ENCODE measurements around the gene B3GALT6. TPM values are rescaled to one million over a fixed set of nuclear protein-coding genes. Genes with fewer than 3 reads are reported as not detected.
A peak's percentile ranks its signal among the peaks of the same experiment; 100 is the strongest.

Gene B3GALT6
- total RNA-seq, 1 experiment from 2014 or later: 74.0 TPM

- H3K9me3 ChIP-seq (ENCODE audit: low read length): no peaks in the 10 kb centered on the region
- no peaks in the 10 kb centered on the region for H3F3A ChIP-seq (ENCODE audit: low read length, unreplicated experiment)
- H3K27ac ChIP-seq (ENCODE audit: low read length): no peak overlapping the region
- intact Hi-C loops (cut with micrococcal nuclease): no loop called here
- TF ChIP-seq CTCF (conservative IDR thresholded peaks at IDR 0.05; ENCODE audit: low read depth, low read length) (no peak), EZH2 (IDR thresholded peaks at IDR 0.05; ENCODE audit: low read length, unreplicated experiment) (no peak), EZH2phosphoT487 (IDR thresholded peaks at IDR 0.05; ENCODE audit: borderline replicate concordance, low read length) (no peak)
- H4K20me1 ChIP-seq (ENCODE audit: low read length): no peaks in the 10 kb centered on the region
- DNase-seq (no peak), ATAC-seq (no peak)
- POLR2A ChIA-PET (ENCODE audit: unreplicated experiment): no interaction called here
- H2AFZ ChIP-seq (ENCODE audit: low read length): no peak overlapping the region
- CTCF ChIA-PET: no interaction called here
- peaks cover 35% of the 10 kb centered on the region for H3K4me1 ChIP-seq (ENCODE audit: insufficient read depth, low read length)
- H3K4me3 ChIP-seq (ENCODE audit: low read length): no peak overlapping the region
- peaks cover 56% of the 10 kb centered on the region for H3K36me3 ChIP-seq (ENCODE audit: low read depth, low read length)
- H3K9me2 ChIP-seq (replicated peaks; ENCODE audit: low read length): no peaks in the 10 kb centered on the region
- no peak overlapping the region for H3K9ac ChIP-seq (ENCODE audit: low read length)
- peaks cover 68% of the 10 kb centered on the region for H3K79me2 ChIP-seq (ENCODE audit: low read length)
- H3K27me3 ChIP-seq (ENCODE audit: low read length): no peaks in the 10 kb centered on the region
- no peak overlapping the region for H3K4me2 ChIP-seq (ENCODE audit: low read length)
- BruUV-seq (replicated peaks): no TSS peak
Observed at GRCh38 chr1:1262071-1262470, 30.0 kb downstream of the B3GALT6 start.

DNA sequence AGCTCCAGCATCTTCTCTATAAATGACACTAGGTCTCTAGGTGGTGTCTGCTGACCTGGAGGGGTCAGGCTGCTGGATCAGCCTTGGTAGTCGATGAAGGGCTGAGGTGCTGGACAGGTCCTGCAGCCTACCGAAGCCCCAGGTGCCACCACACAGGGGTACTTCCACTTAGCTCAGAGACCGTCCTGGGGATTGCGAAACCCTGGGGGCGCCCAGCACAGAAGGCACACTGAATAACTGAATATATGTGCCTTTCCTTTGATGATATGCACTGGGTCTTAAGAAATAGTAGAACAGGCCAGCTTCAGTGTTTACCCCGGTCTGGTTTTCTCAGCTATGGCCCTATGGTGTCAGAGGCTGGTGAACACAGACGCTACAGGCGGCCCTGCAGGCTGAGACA lies 30.7 kb downstream of the B3GALT6 start:
- Histone ChIP-seq H3K4me3 (ENCODE audit: low read length) (no peak overlapping the region), H3K9me3 (ENCODE audit: low read length) (no peaks in the 10 kb centered on the region), H3K79me2 (ENCODE audit: low read length) (peaks cover 72% of the 10 kb centered on the region), H3K4me2 (ENCODE audit: low read length) (no peak overlapping the region), H3F3A (ENCODE audit: low read length, unreplicated experiment) (no peaks in the 10 kb centered on the region), H3K9me2 (replicated peaks; ENCODE audit: low read length) (no peaks in the 10 kb centered on the region), H3K36me3 (ENCODE audit: low read depth, low read length) (peaks cover 63% of the 10 kb centered on the region), H2AFZ (ENCODE audit: low read length) (no peak overlapping the region), H3K27me3 (ENCODE audit: low read length) (no peaks in the 10 kb centered on the region), H3K4me1 (ENCODE audit: insufficient read depth, low read length) (peaks cover 35% of the 10 kb centered on the region), H3K27ac (ENCODE audit: low read length) (0 out of 2 replicates have a peak overlapping the region, but pooled peaks have one; percentile 92), H4K20me1 (ENCODE audit: low read length) (no peaks in the 10 kb centered on the region), H3K9ac (ENCODE audit: low read length) (no peak overlapping the region)
- no TSS peak for BruUV-seq (replicated peaks)
- CTCF ChIA-PET: no interaction called here
- DNase-seq: no peak
- POLR2A ChIA-PET (ENCODE audit: unreplicated experiment): no interaction called here
- intact Hi-C loops (cut with micrococcal nuclease): no loop called here
- ATAC-seq: no peak
- TF ChIP-seq EZH2 (IDR thresholded peaks at IDR 0.05; ENCODE audit: low read length, unreplicated experiment): no peak
- TF ChIP-seq EZH2phosphoT487 (IDR thresholded peaks at IDR 0.05; ENCODE audit: borderline replicate concordance, low read length): no peak
- TF ChIP-seq CTCF (conservative IDR thresholded peaks at IDR 0.05; ENCODE audit: low read depth, low read length): no peak

DNA sequence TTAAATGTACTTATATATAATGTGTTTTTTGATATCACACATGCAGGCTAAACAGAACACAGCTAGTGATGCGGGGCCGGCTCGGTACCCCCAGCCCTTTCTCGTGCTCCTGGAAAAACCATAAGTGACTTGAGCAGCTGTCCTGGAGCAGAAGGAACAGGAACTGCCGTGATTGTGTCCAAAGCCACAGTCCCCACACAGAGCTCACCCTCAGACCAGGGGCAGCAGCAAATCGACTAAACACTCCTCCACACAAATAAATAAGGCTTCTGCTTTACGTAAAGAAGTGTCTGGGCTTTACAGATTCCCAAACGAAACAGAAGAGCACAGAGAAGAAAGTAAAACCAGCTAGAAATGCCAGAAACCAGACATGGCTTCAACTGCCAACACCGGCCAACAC lies 32.0 kb downstream of the B3GALT6 start:
- peaks cover 67% of the 10 kb centered on the region for H3K36me3 ChIP-seq (ENCODE audit: low read depth, low read length)
- H3K4me1 ChIP-seq (ENCODE audit: insufficient read depth, low read length): peaks cover 26% of the 10 kb centered on the region
- ChIA-PET CTCF (interaction anchor here (0.5 kb wide), 1 partner anchor 22 kb away, joined by 3 read pairs; no protein-coding TSS in a partner anchor), POLR2A (ENCODE audit: unreplicated experiment) (no interaction called here)
- H3K79me2 ChIP-seq (ENCODE audit: low read length): peaks cover 74% of the 10 kb centered on the region
- H3K9ac ChIP-seq (ENCODE audit: low read length): peak overlapping the region; percentile 44
- H3K27ac ChIP-seq (ENCODE audit: low read length): peak overlapping the region; percentile 92
- DNase-seq (no peak), ATAC-seq (no peak)
- H3F3A ChIP-seq (ENCODE audit: low read length, unreplicated experiment): no peaks in the 10 kb centered on the region
- intact Hi-C loops (cut with micrococcal nuclease): loop anchor here (2.0 kb wide), 2 partner anchors 25 to 27 kb away; no protein-coding TSS in a partner anchor
- H3K9me3 ChIP-seq (ENCODE audit: low read length): no peaks in the 10 kb centered on the region
- H3K4me3 ChIP-seq (ENCODE audit: low read length): no peak overlapping the region
- 0 out of 2 replicates have a peak overlapping the region, but pooled peaks have one; percentile 0 for H3K4me2 ChIP-seq (ENCODE audit: low read length)
- no peaks in the 10 kb centered on the region for H3K27me3 ChIP-seq (ENCODE audit: low read length)
- no peak for TF ChIP-seq EZH2 (IDR thresholded peaks at IDR 0.05; ENCODE audit: low read length, unreplicated experiment)
- H3K9me2 ChIP-seq (replicated peaks; ENCODE audit: low read length): no peaks in the 10 kb centered on the region
- no peak overlapping the region for H2AFZ ChIP-seq (ENCODE audit: low read length)
- no TSS peak for BruUV-seq (replicated peaks)
- H4K20me1 ChIP-seq (ENCODE audit: low read length): no peaks in the 10 kb centered on the region

All from PC-3 (cell line).